GM18520 (cell line): ENCODE measurements around the gene LCNL1.
"Not testable (repeated sequence)": the region's sequence is repeated elsewhere in the genome, so short reads cannot be mapped to it uniquely, and the experiment has no call there.

Source experiments
- ATAC-seq: cut with Tn5 transposase; IDR thresholded peaks from one replicate; pipeline ENCODE4 v1.9.1; 2021; ENCODE audit not compliant: unreplicated experiment

LCNL1 gene

DNA sequence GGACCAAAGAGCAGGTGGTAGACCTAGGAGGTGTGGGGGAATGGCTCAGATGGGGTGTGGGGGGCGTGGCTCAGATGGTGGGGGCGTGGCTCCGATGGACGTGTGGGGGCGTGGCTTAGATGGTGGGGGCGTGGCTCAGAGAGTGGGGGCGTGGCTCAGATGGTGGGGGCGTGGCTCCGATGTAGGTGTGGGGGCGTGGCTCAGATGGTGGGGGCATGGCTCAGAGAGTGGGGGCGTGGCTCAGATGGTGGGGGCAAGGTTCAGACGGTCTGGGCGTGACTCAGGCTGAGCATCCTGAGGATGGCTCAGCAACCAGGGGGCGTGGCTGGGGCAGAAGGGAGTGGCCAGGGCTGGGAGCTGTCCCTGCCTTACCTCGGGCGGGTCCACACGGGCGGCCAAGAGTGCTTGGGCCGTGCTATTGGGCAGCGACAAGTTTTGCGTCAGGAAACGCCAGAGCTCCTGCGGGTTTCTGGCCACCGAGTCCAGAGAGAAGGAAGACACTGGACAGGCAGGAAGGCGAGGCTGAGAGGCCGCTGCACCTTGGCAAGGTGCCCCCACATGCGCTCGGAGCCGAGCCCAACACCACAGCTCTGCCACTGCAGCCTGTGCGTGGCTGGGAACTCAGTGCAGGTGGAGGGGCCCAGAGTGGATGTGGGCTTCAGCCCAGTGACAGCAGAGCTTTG lies 39.3 kb downstream of the LCNL1 start:
- no peak for ATAC-seq

GRCh38 chr9:137022662-137023008 lies 39.8 kb downstream of the LCNL1 start:
- no peak for ATAC-seq

DNA sequence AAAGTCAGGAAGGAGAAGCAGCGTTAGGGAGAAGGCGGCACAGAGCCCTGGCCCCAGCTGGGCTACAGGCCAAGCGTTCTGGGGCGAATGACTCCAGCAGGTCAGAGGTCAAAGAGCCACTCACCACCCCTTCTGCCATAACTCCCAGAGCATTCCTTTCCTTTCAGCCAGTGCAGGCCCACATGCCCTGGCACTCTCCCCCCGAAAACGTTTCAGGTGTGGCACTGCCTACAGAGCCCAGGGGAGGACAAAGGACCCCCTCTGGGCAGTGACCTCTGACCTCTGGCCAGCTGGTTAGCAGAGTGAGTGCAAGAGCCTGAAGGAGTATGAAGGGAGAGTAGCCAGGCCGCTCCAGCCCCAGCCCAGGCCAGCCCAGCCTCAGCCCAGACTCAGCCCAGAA lies 40.4 kb downstream of the LCNL1 start:
- ATAC-seq, result no peak

GRCh38 chr9:137023583-137023991 lies 40.8 kb downstream of the LCNL1 start:
- ATAC-seq, result no peak

GRCh38 chr9:137025517-137025966 lies 42.7 kb downstream of the LCNL1 start:
- no peak for ATAC-seq

GRCh38 chr9:137026384-137026783 lies 43.6 kb downstream of the LCNL1 start:
- no peak for ATAC-seq

- no peak for ATAC-seq
Measured at GRCh38 chr9:137026828-137027227, 44.0 kb downstream of the LCNL1 start.

DNA sequence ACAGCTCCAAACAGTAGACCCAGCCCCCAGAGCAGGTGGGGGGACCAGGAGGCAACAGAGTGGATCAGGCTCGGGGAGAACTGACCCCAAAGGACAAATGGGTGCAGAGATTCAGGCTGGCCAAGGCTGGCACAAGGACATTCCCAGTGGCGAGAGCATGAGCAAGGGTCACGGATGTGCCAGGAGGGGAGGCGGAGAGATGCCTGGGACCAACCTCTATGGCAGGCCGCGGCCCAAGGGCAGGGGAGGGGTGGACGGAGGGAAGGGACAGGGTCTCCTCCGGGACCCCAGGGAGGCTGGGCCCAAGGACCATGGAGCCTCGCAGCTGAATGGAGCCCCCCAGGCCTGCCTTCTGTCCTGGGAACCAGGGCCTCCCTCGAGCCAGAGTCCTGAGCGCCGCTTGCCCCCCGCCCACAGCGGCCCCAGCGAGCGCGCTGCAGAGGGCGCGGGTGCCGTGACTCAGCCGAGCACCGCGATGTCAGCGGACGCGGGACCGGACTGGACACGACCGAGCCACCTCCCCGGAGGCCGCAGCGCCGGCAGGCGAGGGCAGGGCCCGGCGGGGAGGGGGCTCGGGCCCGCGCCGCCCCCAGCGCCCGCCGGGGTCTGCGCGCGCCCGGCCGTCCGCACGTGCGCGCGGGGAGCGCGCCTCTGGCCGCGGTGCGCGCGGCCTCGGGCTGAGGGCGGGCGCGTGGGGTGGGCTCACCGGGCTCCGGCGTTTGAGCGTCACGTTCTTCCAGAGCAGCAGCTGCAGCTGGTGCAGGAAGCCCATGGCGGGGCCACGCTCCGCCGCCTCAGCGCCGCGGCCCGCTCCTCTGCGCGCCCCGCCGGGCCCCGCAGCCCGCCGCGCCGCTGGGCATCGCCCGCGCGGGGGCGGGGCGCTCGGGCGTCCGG lies 44.8 kb downstream of the LCNL1 start, which contains the start of gene ABCA2:
TSS of gene ABCA2 (minus strand) at position 869 of the 894 bp plus-strand sequence. CDS start at position 772, 97 bp downstream.
- ATAC-seq, result no peak

GRCh38 chr9:137028263-137029057 lies 45.7 kb downstream of the LCNL1 start:
- ATAC-seq, result peak; percentile 35

- ATAC-seq, result no peak
Measured at GRCh38 chr9:137029058-137029936, 46.5 kb downstream of the LCNL1 start.

GRCh38 chr9:137030006-137030405 lies 47.2 kb downstream of the LCNL1 start:
- no peak for ATAC-seq

GRCh38 chr9:137030538-137031527 lies 48.0 kb downstream of the LCNL1 start:
- no peak for ATAC-seq

DNA sequence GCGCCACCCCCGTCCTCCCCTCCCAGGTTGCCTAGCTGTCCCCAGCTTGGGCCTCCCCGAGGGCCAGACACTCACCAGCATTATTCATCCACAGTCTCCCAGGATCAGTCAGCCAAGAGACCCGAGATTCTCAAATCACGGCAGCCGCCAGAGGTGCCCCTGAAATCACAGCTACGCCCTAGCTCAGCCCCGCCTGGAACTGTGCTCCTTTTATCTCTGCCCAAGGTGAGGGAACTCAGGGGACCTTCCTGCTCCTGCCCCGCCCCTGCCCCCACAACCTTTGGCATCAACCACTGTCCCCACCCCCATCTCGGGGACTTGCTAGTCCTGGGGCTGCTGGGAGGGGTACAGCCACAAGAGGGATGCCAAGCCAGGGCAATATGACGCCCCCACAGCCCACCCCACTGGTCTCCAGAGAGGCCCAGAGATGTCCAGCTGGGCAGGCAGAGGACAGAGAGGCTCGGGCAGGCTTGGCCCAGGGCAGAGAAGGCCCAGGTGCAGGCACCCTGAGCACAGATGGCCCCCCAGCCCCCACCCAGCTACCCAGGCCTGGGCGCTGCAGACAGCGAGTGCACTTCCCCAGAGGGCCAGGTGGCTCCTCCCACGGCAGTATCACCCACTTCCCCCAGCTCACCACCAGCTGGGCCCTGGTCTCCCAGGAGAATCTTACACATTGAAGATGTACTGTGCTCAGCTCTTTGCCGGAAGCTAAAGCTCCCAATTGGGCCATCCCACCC lies 49.3 kb downstream of the LCNL1 start, which contains the start of gene FUT7:
TSS of gene FUT7 (minus strand) at position 185 of the 737 bp plus-strand sequence. CDS start at position 88, 97 bp downstream.
- ATAC-seq, result no peak

DNA sequence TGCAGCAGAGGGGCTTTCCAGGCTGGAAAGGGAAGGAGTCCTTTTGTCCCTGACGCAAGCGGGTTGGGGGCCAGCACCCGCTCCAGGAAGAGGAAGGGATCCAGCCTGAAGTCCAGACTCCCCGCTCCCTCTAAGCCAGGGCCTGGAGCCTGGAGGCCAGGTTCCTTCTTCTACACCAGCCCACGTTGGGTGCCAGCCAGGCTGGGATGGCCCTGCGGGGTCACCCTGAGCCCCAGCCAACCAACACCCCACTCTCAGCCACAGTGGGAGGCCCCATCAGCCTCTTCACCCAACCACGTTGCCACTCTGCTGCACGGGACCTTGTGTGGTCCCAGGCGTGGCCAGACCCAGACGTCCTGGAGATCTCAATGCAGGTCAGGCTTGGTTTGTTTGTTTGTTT lies 50.1 kb downstream of the LCNL1 start:
- ATAC-seq, result no peak

GRCh38 chr9:137033481-137033880 lies 50.7 kb downstream of the LCNL1 start:
- ATAC-seq, result not testable (repeated sequence)

- ATAC-seq, result no peak
Measured at GRCh38 chr9:137034039-137034708, 51.4 kb downstream of the LCNL1 start.

DNA sequence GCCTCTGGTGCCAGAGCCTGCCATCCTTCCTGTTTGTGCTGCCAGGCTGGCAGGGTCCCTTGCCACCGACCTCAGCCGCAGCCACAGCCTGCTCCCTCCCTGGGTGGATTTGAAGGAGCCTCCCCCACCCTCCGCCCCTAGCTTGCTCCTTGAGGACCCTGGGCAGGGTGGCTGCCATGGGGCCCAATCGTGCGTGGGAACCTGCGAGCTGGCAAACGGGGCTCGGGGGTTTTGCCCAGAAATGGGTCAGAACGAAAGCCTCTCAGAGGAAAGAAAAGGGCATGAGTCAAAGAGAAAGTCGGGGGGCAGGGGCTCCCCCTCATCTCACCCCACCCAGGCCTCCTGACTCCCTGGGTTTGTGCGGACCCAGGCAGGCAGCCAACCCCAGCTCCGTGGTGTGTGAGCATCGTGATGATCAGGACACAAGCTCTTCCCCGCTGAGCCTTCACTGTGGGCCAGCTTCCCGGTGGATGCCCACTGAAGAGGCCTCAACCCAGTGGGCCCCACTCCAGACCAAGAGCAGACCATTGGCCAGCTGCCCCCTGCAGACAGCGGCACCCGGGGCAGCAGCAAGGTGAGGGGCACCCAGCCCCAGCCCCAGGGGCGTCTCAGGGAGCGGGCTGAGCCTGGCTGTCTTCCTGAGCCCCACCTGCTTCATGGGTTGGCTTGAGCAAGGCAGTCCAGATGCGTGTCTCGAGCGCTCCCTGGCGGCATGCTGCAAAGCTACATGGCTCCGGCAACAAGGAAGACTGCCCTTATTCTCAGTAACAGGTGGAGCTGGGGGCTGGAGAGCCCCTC lies 52.1 kb downstream of the LCNL1 start:
- peak; percentile 48 for ATAC-seq
